GM12878 (cell line): Measurements from ENCODE around the gene SUSD5. TPM values are rescaled to one million over a fixed set of nuclear protein-coding genes. Genes with fewer than 3 reads are reported as not detected.

Source experiments
- ATAC-seq: fragments of 200-7000 bp; cut with Tn5 transposase; 3 replicates; pipeline ENCODE4 v1.9.1; 2020; ENCODE audit warnings: mild to moderate bottlenecking, moderate library complexity
- BruUV-seq: library from RNA; stranded (reverse); fragments of 400-500 nt; replicated peaks from 2 replicates; lab custom pipeline; 2021; lab: Mats Ljungman, UMichigan
- CTCF ChIA-PET: fragments of 300-600 bp; sonication (Branson Sonifier 250); formaldehyde crosslinking; extraction: SDS; loops from one replicate; lab custom pipeline; 2021; ENCODE audit warnings: inconsistent platforms; lab: Yijun Ruan, JAX
- POLR2A ChIA-PET: fragments of 350-600 bp; formaldehyde crosslinking; extraction: SDS; loops from one replicate; lab custom pipeline; 2021; ENCODE audit warnings: inconsistent platforms; lab: Charles Lee
- RAD21 ChIA-PET: fragments of 300-600 bp; sonication (Branson Sonifier 250); formaldehyde crosslinking; loops from one replicate; lab custom pipeline; 2023; ENCODE audit warnings: antibody characterized with exemption; ENCODE audit not compliant: unreplicated experiment; lab: Charles Lee
- SMC1A ChIA-PET: fragments of 300-600 bp; sonication (Branson Sonifier 250); formaldehyde crosslinking; loops from one replicate; lab custom pipeline; 2023; ENCODE audit not compliant: unreplicated experiment, uncharacterized antibody; lab: Charles Lee
- DNase-seq: peaks from one replicate; pipeline ENCODE4 v3.0.0-alpha.2; 2011; ENCODE audit warnings: low read depth, low spot score
- FAIRE-seq: peaks from 3 replicates; lab custom pipeline; 2011; peaks lifted over from hg19 to GRCh38; lab: Jason Lieb, UNC
- H2AFZ ChIP-seq: 2 replicates; pipeline ENCODE4 v1.6.0; 2011; ENCODE audit warnings: low read depth, low read length, control low read depth; ENCODE audit not compliant: control insufficient read depth
- H3K27ac ChIP-seq: 2 replicates; pipeline ENCODE4 v1.5.1; 2011; ENCODE audit warnings: control low read depth; ENCODE audit not compliant: control insufficient read depth, insufficient read depth
- H3K27me3 ChIP-seq, 2 experiments: replicated peaks in 1 of 2; 2 replicates each; pipeline versions ENCODE4 v1.6.0 to v1.6.1; 2011; ENCODE audit warnings: low read length in 1 of 2; ENCODE audit not compliant: control insufficient read depth in 2 of 2, insufficient read depth in 2 of 2
- H3K36me3 ChIP-seq, 2 experiments: 2 replicates each; pipeline ENCODE4 v1.5.1; 2011; ENCODE audit warnings: low read length in 1 of 2; ENCODE audit not compliant: control insufficient read depth in 2 of 2, insufficient read depth in 2 of 2
- H3K4me1 ChIP-seq: 2 replicates; pipeline ENCODE4 v1.6.1; 2011; ENCODE audit warnings: mild to moderate bottlenecking, low read length, moderate library complexity, mixed read lengths; ENCODE audit not compliant: control insufficient read depth, insufficient read depth
- H3K4me2 ChIP-seq: 2 replicates; pipeline ENCODE4 v1.6.0; 2011; ENCODE audit warnings: control low read depth; ENCODE audit not compliant: control insufficient read depth, insufficient read depth
- H3K4me3 ChIP-seq: fragments of 200-600 bp; sonication (generic); 2 replicates; pipeline ENCODE4 v1.5.1; 2016
- H3K79me2 ChIP-seq: 2 replicates; pipeline ENCODE4 v1.6.0; 2011; ENCODE audit warnings: low read length; ENCODE audit not compliant: control insufficient read depth, insufficient read depth
- H3K9ac ChIP-seq: 2 replicates; pipeline ENCODE4 v1.8.0; 2011; ENCODE audit warnings: low read length, control low read depth, mixed read lengths; ENCODE audit not compliant: control insufficient read depth, insufficient read depth
- H3K9me3 ChIP-seq: replicated peaks from 3 replicates; pipeline ENCODE4 v1.5.1; 2011; ENCODE audit warnings: mild to moderate bottlenecking, low read length; ENCODE audit not compliant: control insufficient read depth, insufficient read depth
- H4K20me1 ChIP-seq: 2 replicates; pipeline ENCODE4 v1.6.0; 2011; ENCODE audit not compliant: control insufficient read depth, insufficient read depth
- ATF3 ChIP-seq: IDR thresholded peaks from 2 replicates; pipeline ENCODE4 v1.6.1; 2011; ENCODE audit warnings: low read depth, mild to moderate bottlenecking, low read length, moderate library complexity, borderline replicate concordance; ENCODE audit errors: extremely low read depth
- BCL3 ChIP-seq: IDR thresholded peaks from 2 replicates; pipeline ENCODE4 v1.6.1; 2011; ENCODE audit warnings: borderline replicate concordance, low read depth, mild to moderate bottlenecking, moderate library complexity, low read length; ENCODE audit not compliant: insufficient read depth, poor library complexity, severe bottlenecking
- CBX3 ChIP-seq: fragments of 200-600 bp; sonication (generic); IDR thresholded peaks from 2 replicates; pipeline ENCODE4 v1.6.1; 2016; ENCODE audit warnings: low read depth, borderline replicate concordance
- CREM ChIP-seq: IDR thresholded peaks from 2 replicates; pipeline ENCODE4 v1.6.1; 2014; ENCODE audit warnings: antibody characterized with exemption, low read depth
- ESRRA ChIP-seq: IDR thresholded peaks from 2 replicates; pipeline ENCODE4 v1.6.1; 2012; ENCODE audit warnings: mild to moderate bottlenecking, low read length, improper control_type of control experiment
- KLF5 ChIP-seq: fragments of 450-650 bp; IDR thresholded peaks from 2 replicates; pipeline ENCODE4 v1.6.1; 2014; ENCODE audit warnings: mild to moderate bottlenecking; ENCODE audit not compliant: partially characterized antibody
- MYC ChIP-seq: IDR thresholded peaks from 2 replicates; pipeline ENCODE4 v1.6.1; 2011; ENCODE audit warnings: mild to moderate bottlenecking, low read length, moderate library complexity, inconsistent platforms; ENCODE audit not compliant: insufficient read depth, insufficient replicate concordance, insufficient read length, severe bottlenecking
- PKNOX1 ChIP-seq: fragments of 450-650 bp; IDR thresholded peaks from 2 replicates; pipeline ENCODE4 v1.6.1; 2016; ENCODE audit warnings: mild to moderate bottlenecking
- SUZ12 ChIP-seq: fragments of 200-600 bp; sonication (generic); IDR thresholded peaks from one replicate; pipeline ENCODE4 v1.6.1; 2018; ENCODE audit warnings: antibody characterized with exemption, mild to moderate bottlenecking; ENCODE audit not compliant: unreplicated experiment
- USF2 ChIP-seq: IDR thresholded peaks from 2 replicates; pipeline ENCODE4 v1.6.1; 2011; ENCODE audit warnings: low read depth, low read length, improper control_type of control experiment, borderline replicate concordance
- YY1 ChIP-seq: IDR thresholded peaks from 2 replicates; pipeline ENCODE4 v1.6.1; 2011; ENCODE audit warnings: low read depth, mild to moderate bottlenecking, low read length
- WGBS: methylation state at CpG from one replicate; pipeline ENCODE4 v1.1.6; 2016; ENCODE audit warnings: low lambda C conversion rate; ENCODE audit not compliant: insufficient replicate concordance, insufficient coverage; ENCODE audit errors: missing lambda C conversion rate; 5-methylcytosine and 5-hydroxymethylcytosine counted together
- in situ Hi-C: fragments of 300-500 bp; cut with MboI; formaldehyde crosslinking; loops from 9 replicates; pipeline ENCODE4 v1.14.3; 2018; ENCODE audit warnings: mixed read lengths
- intact Hi-C: fragments of 100-400 bp; cut with micrococcal nuclease; formaldehyde crosslinking; loops from one replicate; pipeline ENCODE4 v1.14.2; 2022; ENCODE audit not compliant: unreplicated experiment
- polyA plus RNA-seq, 11 experiments: library from polyadenylated mRNA; depleted of rRNA in 4 of 11; unstranded in 6 of 11; stranded (reverse) in 5 of 11; fragments of >200 nt; fragmentation: Nextera tagmentation in 4 of 11; fragmentation: Illumina TruSeq in 1 of 11; extraction: Ambion mirVana in 4 of 11; extraction: Trizol in 1 of 11; gene quantifications; 1 replicate in 1 of 11; 2 replicates in 10 of 11; pipeline versions ENCODE4 v1.2.1 to v1.2.3, GENCODE V29; 2011 to 2016; ENCODE audit warnings: inconsistent platforms in 2 of 11, missing spikeins in 2 of 11, low read depth in 1 of 11
- total RNA-seq, 4 experiments: library from RNA; depleted of rRNA in 3 of 4; stranded (reverse); fragments of >200 nt in 3 of 4; fragmentation: Illumina TruSeq in 1 of 4; extraction: Trizol in 1 of 4; gene quantifications; 2 replicates each; pipeline versions ENCODE4 v1.2.1 to v1.2.3, GENCODE V29; 2013 to 2021

The SUSD5 gene
- total and polyA plus RNA-seq, 10 of the 15 experiments (the other 5 are each of a cell fraction or from before 2014, with no cell fraction given): 0.01 to 0.05 (median 0.03) TPM; not detected in 4

GRCh38 chr3:33217866-33218445 lies 654 bp downstream of the SUSD5 start:
- DNase-seq: no peak
- Histone ChIP-seq H3K36me3 (no peaks in the 10 kb centered on the region), H3K4me1 (no peaks in the 10 kb centered on the region), H3K27me3 (peaks cover 2 to 4% of the 10 kb centered on the region in 2 experiments; a peak in 2 of 4 replicates), H3K9me3 (no peaks in the 10 kb centered on the region), H3K9ac (no peak overlapping the region), H3K4me3 (no peak overlapping the region), H4K20me1 (no peaks in the 10 kb centered on the region), H2AFZ (no peak overlapping the region), H3K27ac (no peak overlapping the region), H3K4me2 (no peak overlapping the region), H3K79me2 (no peaks in the 10 kb centered on the region)
- ChIA-PET POLR2A (no interaction called here), RAD21 (no interaction called here), CTCF (interaction anchor here (1.1 to 2.3 kb wide), 3 partner anchors 13 to 86 kb away, joined by 3 to 9 read pairs (median 5); no protein-coding TSS in a partner anchor), SMC1A (interaction anchor here (1.4 kb wide), 1 partner anchor 11 kb away, joined by 3 read pairs; no protein-coding TSS in a partner anchor)
- ATAC-seq: no peak
- BruUV-seq: no TSS peak
- WGBS: 19% methylated on average over 19 of the region's 19 CpGs
- TF ChIP-seq MYC (no peak), ATF3 (no peak)
- in situ Hi-C loops (no loop called here), intact Hi-C loops (no loop called here)
- FAIRE-seq: no peak

- Histone ChIP-seq H4K20me1 (no peaks in the 10 kb centered on the region), H3K9me3 (no peaks in the 10 kb centered on the region), H2AFZ (no peak overlapping the region), H3K4me2 (no peak overlapping the region), H3K27me3 (peaks cover 2 to 4% of the 10 kb centered on the region in 2 experiments; a peak in 2 of 4 replicates), H3K4me3 (no peak overlapping the region), H3K79me2 (no peaks in the 10 kb centered on the region), H3K36me3 (no peaks in the 10 kb centered on the region), H3K4me1 (no peaks in the 10 kb centered on the region), H3K9ac (no peak overlapping the region), H3K27ac (no peak overlapping the region)
- DNase-seq (no peak), ATAC-seq (no peak), FAIRE-seq (no peak)
- no TSS peak for BruUV-seq
- in situ Hi-C loops (no loop called here), intact Hi-C loops (no loop called here)
- POLR2A ChIA-PET: no interaction called here
- CTCF ChIA-PET: interaction anchor here (2.3 kb wide), 1 partner anchor 84 kb away, joined by 9 read pairs; no protein-coding TSS in a partner anchor
- 40% methylated on average over 3 of the region's 3 CpGs for WGBS
- SMC1A ChIA-PET: interaction anchor here (1.2 to 1.6 kb wide), 2 partner anchors 31 to 85 kb away, joined by 3 to 4 read pairs; no protein-coding TSS in a partner anchor
- TF ChIP-seq USF2 (no peak), CREM (no peak), CBX3 (no peak), YY1 (no peak), SUZ12 (no peak), ESRRA (no peak), BCL3 (no peak), KLF5 (no peak), PKNOX1 (no peak)
- RAD21 ChIA-PET: no interaction called here
These were observed 2.9 kb downstream of the SUSD5 start for GRCh38 chr3:33215739-33216138.
